DOHH2 (cell line): ENCODE measurements around the gene HNRNPM.

Experiments
- H3F3A ChIP-seq: fragments of 200-600 bp; sonication (generic), shearing (Covaris generic); 2 replicates; pipeline ENCODE4 v1.6.0; 2016; ENCODE audit warnings: antibody characterized with exemption, mild to moderate bottlenecking; ENCODE audit not compliant: control insufficient read depth, insufficient read depth
- H3K27ac ChIP-seq: fragments of 200-600 bp; sonication (generic); 2 replicates; pipeline ENCODE4 v1.5.1; 2014; ENCODE audit warnings: low read depth, mild to moderate bottlenecking, low read length, moderate library complexity
- H3K27me3 ChIP-seq: fragments of 200-600 bp; sonication (generic); 2 replicates; pipeline ENCODE4 v1.6.1; 2014; ENCODE audit warnings: mild to moderate bottlenecking, low read length, mixed read lengths; ENCODE audit not compliant: control insufficient read depth
- H3K36me3 ChIP-seq: fragments of 200-600 bp; sonication (generic); 2 replicates; pipeline ENCODE4 v1.6.1; 2014; ENCODE audit warnings: mild to moderate bottlenecking, low read length, moderate library complexity, mixed read lengths; ENCODE audit not compliant: control insufficient read depth
- H3K4me1 ChIP-seq: fragments of 200-600 bp; sonication (generic); 2 replicates; pipeline ENCODE4 v1.6.1; 2014; ENCODE audit warnings: mild to moderate bottlenecking, low read length, mixed read lengths; ENCODE audit not compliant: control insufficient read depth
- H3K4me2 ChIP-seq: fragments of 200-600 bp; sonication (generic); 2 replicates; pipeline ENCODE4 v1.6.0; 2014; ENCODE audit warnings: mild to moderate bottlenecking, low read length, moderate library complexity
- H3K4me3 ChIP-seq: fragments of 200-600 bp; sonication (generic); 2 replicates; pipeline ENCODE4 v1.5.1; 2014; ENCODE audit warnings: mild to moderate bottlenecking, low read length, mixed read lengths
- H3K79me2 ChIP-seq: fragments of 200-600 bp; sonication (generic); 2 replicates; pipeline ENCODE4 v1.6.1; 2014; ENCODE audit warnings: mild to moderate bottlenecking, low read length, mixed read lengths; ENCODE audit not compliant: control insufficient read depth
- H3K9me2 ChIP-seq: fragments of 200-600 bp; sonication (generic); replicated peaks from 2 replicates; pipeline ENCODE4 v1.6.1; 2014; ENCODE audit warnings: mild to moderate bottlenecking, low read length, mixed read lengths; ENCODE audit not compliant: control insufficient read depth
- H3K9me3 ChIP-seq: fragments of 200-600 bp; sonication (generic); 2 replicates; pipeline ENCODE4 v1.6.1; 2014; ENCODE audit warnings: antibody characterized with exemption, low read length, mixed read lengths; ENCODE audit not compliant: control insufficient read depth, insufficient read depth
- H4K20me1 ChIP-seq: fragments of 200-600 bp; sonication (generic); 2 replicates; pipeline ENCODE4 v1.6.0; 2014; ENCODE audit warnings: low read depth, mild to moderate bottlenecking, antibody characterized with exemption, low read length, moderate library complexity; ENCODE audit not compliant: control insufficient read depth, insufficient read depth
- CTCF ChIP-seq: fragments of 200-600 bp; sonication (generic); IDR thresholded peaks from one replicate; pipeline ENCODE4 v1.5.1; 2014; ENCODE audit warnings: antibody characterized with exemption, mild to moderate bottlenecking, low read depth, low read length; ENCODE audit not compliant: poor library complexity, severe bottlenecking
- EZH2phosphoT487 ChIP-seq: fragments of 200-600 bp; sonication (generic); IDR thresholded peaks from 2 replicates; pipeline ENCODE4 v1.6.1; 2017; ENCODE audit warnings: borderline replicate concordance, mild to moderate bottlenecking, antibody characterized with exemption, low read length, moderate library complexity, mixed read lengths

The HNRNPM gene, protein sequence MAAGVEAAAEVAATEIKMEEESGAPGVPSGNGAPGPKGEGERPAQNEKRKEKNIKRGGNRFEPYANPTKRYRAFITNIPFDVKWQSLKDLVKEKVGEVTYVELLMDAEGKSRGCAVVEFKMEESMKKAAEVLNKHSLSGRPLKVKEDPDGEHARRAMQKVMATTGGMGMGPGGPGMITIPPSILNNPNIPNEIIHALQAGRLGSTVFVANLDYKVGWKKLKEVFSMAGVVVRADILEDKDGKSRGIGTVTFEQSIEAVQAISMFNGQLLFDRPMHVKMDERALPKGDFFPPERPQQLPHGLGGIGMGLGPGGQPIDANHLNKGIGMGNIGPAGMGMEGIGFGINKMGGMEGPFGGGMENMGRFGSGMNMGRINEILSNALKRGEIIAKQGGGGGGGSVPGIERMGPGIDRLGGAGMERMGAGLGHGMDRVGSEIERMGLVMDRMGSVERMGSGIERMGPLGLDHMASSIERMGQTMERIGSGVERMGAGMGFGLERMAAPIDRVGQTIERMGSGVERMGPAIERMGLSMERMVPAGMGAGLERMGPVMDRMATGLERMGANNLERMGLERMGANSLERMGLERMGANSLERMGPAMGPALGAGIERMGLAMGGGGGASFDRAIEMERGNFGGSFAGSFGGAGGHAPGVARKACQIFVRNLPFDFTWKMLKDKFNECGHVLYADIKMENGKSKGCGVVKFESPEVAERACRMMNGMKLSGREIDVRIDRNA

GRCh38 chr19:8444677-8445487, at the start of gene HNRNPM:
Gene HNRNPM, plus strand, starts transcription at chr19:8444975. Its CDS starts 24 bp downstream, at chr19:8444999.
- Histone ChIP-seq H3K9me2 (no peaks in the 10 kb centered on the region), H3K9me3 (no peaks in the 10 kb centered on the region), H3K79me2 (peaks cover 55% of the 10 kb centered on the region), H3K27me3 (no peaks in the 10 kb centered on the region), H3K27ac (peak within 1 kb of the TSS; percentile 64), H3F3A (peaks cover 11% of the 10 kb centered on the region), H3K4me3 (peak within 1 kb of the TSS; percentile 78), H3K4me1 (peaks cover 42% of the 10 kb centered on the region), H4K20me1 (peaks cover 29% of the 10 kb centered on the region), H3K36me3 (peaks cover 45% of the 10 kb centered on the region), H3K4me2 (peak within 1 kb of the TSS; percentile 100)
- no peak for TF ChIP-seq EZH2phosphoT487
- no peak for TF ChIP-seq CTCF

GRCh38 chr19:8395621-8396082, 49.1 kb upstream of the HNRNPM start:
- no peak for TF ChIP-seq EZH2phosphoT487
- TF ChIP-seq CTCF = no peak
- Histone ChIP-seq H3F3A (no peaks in the 10 kb centered on the region), H4K20me1 (peaks cover 5% of the 10 kb centered on the region), H3K4me2 (no peak overlapping the region), H3K9me2 (no peaks in the 10 kb centered on the region), H3K9me3 (no peaks in the 10 kb centered on the region), H3K27ac (no peak overlapping the region), H3K27me3 (no peaks in the 10 kb centered on the region), H3K36me3 (no peaks in the 10 kb centered on the region), H3K4me1 (peaks cover 9% of the 10 kb centered on the region), H3K79me2 (peaks cover 60% of the 10 kb centered on the region), H3K4me3 (no peak overlapping the region)

DNA sequence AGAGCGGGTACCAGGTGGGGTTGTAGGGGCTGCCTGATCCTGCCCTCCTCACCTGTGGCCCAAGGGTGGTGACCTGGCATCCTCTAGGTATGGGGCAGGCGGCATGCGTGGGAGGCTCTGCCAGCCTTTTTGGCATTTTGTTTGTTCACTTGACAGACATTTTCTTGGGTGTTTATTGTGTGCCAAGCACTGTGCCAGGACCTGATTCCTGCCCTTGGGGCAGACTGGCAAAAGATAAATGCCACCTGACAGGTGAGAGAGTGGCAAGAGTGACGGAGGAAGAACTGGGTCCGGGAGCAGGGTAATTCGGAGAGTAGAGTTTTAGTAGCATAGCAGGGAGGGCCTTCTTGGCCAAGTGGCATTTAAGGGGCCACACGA, 48.6 kb upstream of the HNRNPM start:
- peaks cover 56% of the 10 kb centered on the region for H3K79me2 ChIP-seq
- H3K27me3 ChIP-seq = no peaks in the 10 kb centered on the region
- no peaks in the 10 kb centered on the region for H3F3A ChIP-seq
- H3K9me3 ChIP-seq = no peaks in the 10 kb centered on the region
- H3K4me3 ChIP-seq = no peak overlapping the region
- H4K20me1 ChIP-seq = peaks cover 2% of the 10 kb centered on the region
- TF ChIP-seq EZH2phosphoT487 (no peak), CTCF (no peak)
- no peaks in the 10 kb centered on the region for H3K9me2 ChIP-seq
- H3K4me1 ChIP-seq = peaks cover 4% of the 10 kb centered on the region
- H3K36me3 ChIP-seq = no peaks in the 10 kb centered on the region
- H3K27ac ChIP-seq = no peak overlapping the region
- H3K4me2 ChIP-seq = no peak overlapping the region
